ENCODE measurements around the gene CEACAM6. TPM values are rescaled to one million over a fixed set of nuclear protein-coding genes. Genes with fewer than 3 reads are reported as not detected.

Gene CEACAM6
- polyA plus RNA-seq, 1 donor = 0.23 TPM

GRCh38 chr19:41796362-41796761 lies 41.0 kb downstream of the CEACAM6 start, which contains the start of gene CEACAM3:
CEACAM3 (plus strand) TSS chr19:41796587; CDS start chr19:41796678, 91 bp downstream.
- no peak for DNase-seq (ENCODE audit: low read depth)

GRCh38 chr19:41796901-41797300 lies 41.6 kb downstream of the CEACAM6 start:
- DNase-seq (ENCODE audit: low read depth) = no peak

GRCh38 chr19:41799444-41800000 lies 44.2 kb downstream of the CEACAM6 start:
- DNase-seq (ENCODE audit: low read depth) = no peak

- DNase-seq (ENCODE audit: low read depth) = no peak
These were observed 45.7 kb downstream of the CEACAM6 start for GRCh38 chr19:41801031-41801430.

GRCh38 chr19:41801792-41802211 lies 46.5 kb downstream of the CEACAM6 start:
- DNase-seq (ENCODE audit: low read depth) = no peak

- DNase-seq (ENCODE audit: low read depth) = no peak
These were observed 47.4 kb downstream of the CEACAM6 start for GRCh38 chr19:41802770-41803169.

- DNase-seq (ENCODE audit: low read depth) = no peak
These were observed 49.0 kb downstream of the CEACAM6 start for GRCh38 chr19:41804336-41804735.

- no peak for DNase-seq (ENCODE audit: low read depth)
These were observed 51.8 kb downstream of the CEACAM6 start for GRCh38 chr19:41807176-41807575.

- no peak for DNase-seq (ENCODE audit: low read depth)
These were observed 53.6 kb downstream of the CEACAM6 start for GRCh38 chr19:41808663-41809566.

GRCh38 chr19:41810301-41810700 lies 55.0 kb downstream of the CEACAM6 start:
- no peak for DNase-seq (ENCODE audit: low read depth)

- no peak for DNase-seq (ENCODE audit: low read depth)
These were observed 55.7 kb downstream of the CEACAM6 start for GRCh38 chr19:41811036-41811435.

- no peak for DNase-seq (ENCODE audit: low read depth)
These were observed 56.7 kb downstream of the CEACAM6 start for GRCh38 chr19:41811981-41812380.

- no peak for DNase-seq (ENCODE audit: low read depth)
These were observed 58.6 kb downstream of the CEACAM6 start for GRCh38 chr19:41813911-41814310.

- DNase-seq (ENCODE audit: low read depth) = no peak
These were observed 60.0 kb downstream of the CEACAM6 start for GRCh38 chr19:41815301-41815700.

- DNase-seq (ENCODE audit: low read depth) = no peak
These were observed 61.4 kb downstream of the CEACAM6 start for GRCh38 chr19:41816761-41817160.

- no peak for DNase-seq (ENCODE audit: low read depth)
These were observed 65.8 kb downstream of the CEACAM6 start for GRCh38 chr19:41821003-41821735.

Other genes with a start within 250 kb of the CEACAM6 start
- 0.82 TPM for gene CEACAM21, start 179.4 kb upstream of the CEACAM6 start, polyA plus RNA-seq (ENCODE audit: insufficient read length)
- 0.16 TPM for gene CEACAM4, start 128.5 kb upstream of the CEACAM6 start, polyA plus RNA-seq (ENCODE audit: insufficient read length)
- gene CEACAM7, start 67.3 kb upstream of the CEACAM6 start, polyA plus RNA-seq (ENCODE audit: insufficient read length) = not detected
- not detected for gene CEACAM5, start 46.9 kb upstream of the CEACAM6 start, polyA plus RNA-seq (ENCODE audit: insufficient read length)
- not detected for gene CEACAM3, start 41.1 kb downstream of the CEACAM6 start, polyA plus RNA-seq (ENCODE audit: insufficient read length)
- not detected for gene LYPD4, start 89.2 kb downstream of the CEACAM6 start, polyA plus RNA-seq (ENCODE audit: insufficient read length)
- gene DMRTC2, start 89.5 kb downstream of the CEACAM6 start, polyA plus RNA-seq (ENCODE audit: insufficient read length) = not detected
- gene RPS19, start 104.7 kb downstream of the CEACAM6 start, polyA plus RNA-seq (ENCODE audit: insufficient read length) = 2,505 TPM
- 0.73 TPM for gene CD79A, start 121.7 kb downstream of the CEACAM6 start, polyA plus RNA-seq (ENCODE audit: insufficient read length)
- 34.3 TPM for gene ARHGEF1, start 127.7 kb downstream of the CEACAM6 start, polyA plus RNA-seq (ENCODE audit: insufficient read length)
- gene ERFL, start 172.9 kb downstream of the CEACAM6 start, polyA plus RNA-seq (ENCODE audit: insufficient read length) = 0.11 TPM
- gene RABAC1, start 203.8 kb downstream of the CEACAM6 start, polyA plus RNA-seq (ENCODE audit: insufficient read length) = 64.5 TPM
- gene ATP1A3, start 238.7 kb downstream of the CEACAM6 start, polyA plus RNA-seq (ENCODE audit: insufficient read length) = 0.61 TPM

Measured in forelimb muscle (tissue), 1 donor.